ENCODE measurements around the gene HOOK1.
"Not testable (repeated sequence)": the region's sequence is repeated elsewhere in the genome, so short reads cannot be mapped to it uniquely, and the experiment has no call there.

HOOK1 gene

GRCh38 chr1:59833991-59834390 lies 19.2 kb downstream of the HOOK1 start:
- TF ChIP-seq, protein P1, sequence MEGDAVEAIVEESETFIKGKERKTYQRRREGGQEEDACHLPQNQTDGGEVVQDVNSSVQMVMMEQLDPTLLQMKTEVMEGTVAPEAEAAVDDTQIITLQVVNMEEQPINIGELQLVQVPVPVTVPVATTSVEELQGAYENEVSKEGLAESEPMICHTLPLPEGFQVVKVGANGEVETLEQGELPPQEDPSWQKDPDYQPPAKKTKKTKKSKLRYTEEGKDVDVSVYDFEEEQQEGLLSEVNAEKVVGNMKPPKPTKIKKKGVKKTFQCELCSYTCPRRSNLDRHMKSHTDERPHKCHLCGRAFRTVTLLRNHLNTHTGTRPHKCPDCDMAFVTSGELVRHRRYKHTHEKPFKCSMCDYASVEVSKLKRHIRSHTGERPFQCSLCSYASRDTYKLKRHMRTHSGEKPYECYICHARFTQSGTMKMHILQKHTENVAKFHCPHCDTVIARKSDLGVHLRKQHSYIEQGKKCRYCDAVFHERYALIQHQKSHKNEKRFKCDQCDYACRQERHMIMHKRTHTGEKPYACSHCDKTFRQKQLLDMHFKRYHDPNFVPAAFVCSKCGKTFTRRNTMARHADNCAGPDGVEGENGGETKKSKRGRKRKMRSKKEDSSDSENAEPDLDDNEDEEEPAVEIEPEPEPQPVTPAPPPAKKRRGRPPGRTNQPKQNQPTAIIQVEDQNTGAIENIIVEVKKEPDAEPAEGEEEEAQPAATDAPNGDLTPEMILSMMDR (IDR thresholded peaks at IDR 0.05; ENCODE audit: insufficient read depth, low read length, missing control alignments), result no peak
- ChIA-PET CTCF (no interaction called here), POLR2A (no interaction called here)
- no peak overlapping the region for H3K4me3 ChIP-seq (ENCODE audit: low read depth, low read length)
- no peak for DNase-seq (ENCODE audit: low read depth, low spot score)

DNA sequence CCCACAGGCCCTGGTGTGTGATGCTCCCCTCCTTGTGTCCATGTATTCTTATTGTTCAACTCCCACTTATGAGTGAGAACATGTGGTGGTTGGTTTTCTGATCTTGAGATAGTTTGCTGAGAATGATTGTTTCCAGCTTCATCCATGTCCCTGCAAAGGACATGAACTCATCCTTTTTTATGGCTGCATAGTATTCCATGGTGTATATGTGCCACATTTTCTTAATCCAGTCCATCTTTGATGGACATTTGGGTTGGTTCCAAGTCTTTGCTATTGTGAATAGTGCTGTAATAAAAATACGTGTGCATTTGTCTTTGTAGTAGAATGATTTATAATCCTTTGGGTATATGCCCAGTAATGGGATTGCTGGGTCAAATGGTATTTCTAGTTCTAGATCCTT lies 23.1 kb downstream of the HOOK1 start:
- CTCF ChIA-PET; POLR2A ChIA-PET; DNase-seq (ENCODE audit: low read depth, low spot score); H3K4me3 ChIP-seq (ENCODE audit: low read depth, low read length): not testable (repeated sequence)

GRCh38 chr1:59845091-59845490 lies 30.3 kb downstream of the HOOK1 start:
- POLR2A ChIA-PET, result no interaction called here
- CTCF ChIA-PET, result no interaction called here
- no peak overlapping the region for H3K4me3 ChIP-seq (ENCODE audit: low read depth, low read length)
- no peak for DNase-seq (ENCODE audit: low read depth, low spot score)
- TF ChIP-seq, protein P1 (IDR thresholded peaks at IDR 0.05; ENCODE audit: insufficient read depth, low read length, missing control alignments), result no peak

DNA sequence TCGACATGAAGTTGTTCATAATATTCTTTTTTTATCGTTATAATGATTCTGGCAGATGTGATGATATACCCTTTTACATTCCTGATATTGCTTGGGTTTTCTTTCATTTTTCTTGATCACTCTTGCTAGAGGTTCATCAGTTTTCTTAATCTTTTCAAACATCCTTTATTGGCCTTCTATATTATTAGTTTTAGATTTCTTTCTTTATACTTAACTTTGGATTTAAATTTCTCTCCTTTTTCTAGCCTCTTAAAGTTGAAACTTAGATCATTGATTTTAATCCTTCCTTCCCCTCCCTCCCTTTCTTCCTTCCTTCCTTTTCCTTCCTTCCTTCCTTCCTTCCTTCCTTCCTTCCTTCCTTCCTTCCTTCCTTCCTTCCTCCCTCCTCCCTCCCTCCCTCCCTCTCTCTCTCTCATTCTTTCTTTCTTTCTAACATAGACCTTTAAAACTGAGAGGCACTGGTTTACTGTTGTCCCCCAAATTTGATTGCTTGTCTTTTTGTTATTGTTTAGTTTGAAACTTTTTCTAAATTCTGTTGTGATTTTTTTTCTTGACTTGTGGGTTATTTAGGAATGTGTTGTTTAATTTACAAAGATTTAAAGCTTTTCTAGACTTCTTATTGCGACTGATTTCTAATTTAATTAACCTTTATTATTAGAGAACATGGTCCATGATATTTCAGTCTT lies 31.6 kb downstream of the HOOK1 start:
- CTCF ChIA-PET, result no interaction called here
- POLR2A ChIA-PET, result no interaction called here
- H3K4me3 ChIP-seq (ENCODE audit: low read depth, low read length), result no peak overlapping the region
- TF ChIP-seq, protein P1 (IDR thresholded peaks at IDR 0.05; ENCODE audit: insufficient read depth, low read length, missing control alignments), result no peak
- DNase-seq (ENCODE audit: low read depth, low spot score), result no peak

DNA sequence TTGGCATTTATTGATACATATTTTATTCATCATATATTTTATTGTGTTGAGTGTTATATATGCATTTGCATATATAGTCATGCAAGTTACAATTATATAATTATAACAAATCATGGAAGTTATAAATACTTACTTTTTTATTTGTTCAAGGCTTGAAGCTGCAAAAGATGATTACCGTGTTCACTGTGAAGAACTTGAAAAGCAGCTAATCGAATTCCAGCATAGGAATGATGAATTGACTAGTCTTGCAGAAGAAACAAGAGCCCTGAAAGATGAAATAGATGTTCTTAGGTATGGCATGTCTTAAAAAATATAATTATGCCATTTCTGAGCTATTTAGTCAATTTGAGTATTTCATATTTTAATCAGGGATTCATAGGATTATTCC lies 32.1 kb downstream of the HOOK1 start:
- ChIA-PET CTCF (no interaction called here), POLR2A (no interaction called here)
- TF ChIP-seq, protein P1 (IDR thresholded peaks at IDR 0.05; ENCODE audit: insufficient read depth, low read length, missing control alignments), result no peak

GRCh38 chr1:59852117-59852516 lies 37.4 kb downstream of the HOOK1 start:
- POLR2A ChIA-PET, result no interaction called here
- no peak for DNase-seq (ENCODE audit: low read depth, low spot score)
- CTCF ChIA-PET, result no interaction called here
- H3K4me3 ChIP-seq (ENCODE audit: low read depth, low read length), result no peak overlapping the region
- TF ChIP-seq, protein P1 (IDR thresholded peaks at IDR 0.05; ENCODE audit: insufficient read depth, low read length, missing control alignments), result no peak

More for the DNA sequence above, 32.1 kb downstream of the HOOK1 start:
- no peak overlapping the region for H3K4me3 ChIP-seq (ENCODE audit: low read depth, low read length)
- no peak for DNase-seq (ENCODE audit: low read depth, low spot score)

DNA sequence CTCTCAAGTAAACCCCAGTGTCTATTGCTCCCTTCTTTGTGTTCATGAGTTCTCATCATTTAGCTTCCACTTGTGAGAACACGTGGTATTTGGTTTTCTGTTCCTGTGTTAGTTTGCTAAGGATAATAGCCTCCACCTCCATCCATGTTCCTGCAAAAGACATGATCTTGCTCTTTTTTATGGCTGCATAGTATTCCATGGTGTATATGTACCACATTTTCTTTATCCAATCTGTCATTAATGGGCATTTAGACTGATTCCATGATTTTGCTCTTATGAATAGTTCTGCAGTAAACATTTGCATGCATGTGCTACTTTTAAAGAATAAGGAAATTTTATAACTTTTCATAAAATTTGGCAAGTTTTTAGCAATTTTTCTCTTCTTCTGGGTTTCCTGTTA lies 40.5 kb downstream of the HOOK1 start:
- H3K4me3 ChIP-seq (ENCODE audit: low read depth, low read length); CTCF ChIA-PET; POLR2A ChIA-PET; DNase-seq (ENCODE audit: low read depth, low spot score): not testable (repeated sequence)
